GM12874 (cell line): ENCODE results near the gene SMARCE1.

ENCODE experiments used
- TF ChIP-seq, protein P1 (sequence below): IDR thresholded peaks from 2 replicates; pipeline ENCODE4 v1.5.1; 2011; ENCODE audit warnings: low read depth, mild to moderate bottlenecking, control low read depth, low read length, moderate library complexity; ENCODE audit not compliant: insufficient read depth

SMARCE1 gene

DNA sequence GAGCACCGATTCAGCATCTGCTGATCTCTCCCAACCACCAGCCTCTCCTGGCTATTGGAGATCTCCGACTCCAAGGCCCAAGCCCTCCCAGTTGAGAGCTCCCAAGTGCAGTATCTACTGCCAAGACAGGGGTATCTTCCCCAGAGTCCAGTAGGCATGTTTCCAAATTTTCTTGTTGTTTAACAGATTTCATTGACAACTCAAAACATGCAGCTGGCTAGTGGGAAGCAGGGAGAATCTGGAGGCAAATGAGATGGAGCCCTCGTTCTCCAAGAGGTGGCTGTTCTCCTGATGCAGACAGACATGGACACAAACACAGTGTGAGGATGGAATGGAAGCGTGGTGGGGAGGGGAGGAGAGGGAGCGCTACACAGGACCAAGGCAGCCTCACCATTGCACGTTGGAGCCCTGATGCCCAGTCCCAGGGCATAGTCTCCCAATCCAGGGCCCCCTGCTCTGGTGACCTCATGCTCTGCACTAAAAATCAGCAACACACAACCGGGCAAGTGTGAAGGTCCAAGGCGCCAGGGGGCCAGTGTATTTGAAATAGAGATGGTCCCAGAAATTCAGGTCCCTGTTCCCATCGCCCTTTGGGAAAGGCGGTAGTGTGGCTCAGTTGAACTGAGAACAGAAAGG lies 31.7 kb downstream of the SMARCE1 start:
- TF ChIP-seq, protein P1, sequence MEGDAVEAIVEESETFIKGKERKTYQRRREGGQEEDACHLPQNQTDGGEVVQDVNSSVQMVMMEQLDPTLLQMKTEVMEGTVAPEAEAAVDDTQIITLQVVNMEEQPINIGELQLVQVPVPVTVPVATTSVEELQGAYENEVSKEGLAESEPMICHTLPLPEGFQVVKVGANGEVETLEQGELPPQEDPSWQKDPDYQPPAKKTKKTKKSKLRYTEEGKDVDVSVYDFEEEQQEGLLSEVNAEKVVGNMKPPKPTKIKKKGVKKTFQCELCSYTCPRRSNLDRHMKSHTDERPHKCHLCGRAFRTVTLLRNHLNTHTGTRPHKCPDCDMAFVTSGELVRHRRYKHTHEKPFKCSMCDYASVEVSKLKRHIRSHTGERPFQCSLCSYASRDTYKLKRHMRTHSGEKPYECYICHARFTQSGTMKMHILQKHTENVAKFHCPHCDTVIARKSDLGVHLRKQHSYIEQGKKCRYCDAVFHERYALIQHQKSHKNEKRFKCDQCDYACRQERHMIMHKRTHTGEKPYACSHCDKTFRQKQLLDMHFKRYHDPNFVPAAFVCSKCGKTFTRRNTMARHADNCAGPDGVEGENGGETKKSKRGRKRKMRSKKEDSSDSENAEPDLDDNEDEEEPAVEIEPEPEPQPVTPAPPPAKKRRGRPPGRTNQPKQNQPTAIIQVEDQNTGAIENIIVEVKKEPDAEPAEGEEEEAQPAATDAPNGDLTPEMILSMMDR, result no peak

DNA sequence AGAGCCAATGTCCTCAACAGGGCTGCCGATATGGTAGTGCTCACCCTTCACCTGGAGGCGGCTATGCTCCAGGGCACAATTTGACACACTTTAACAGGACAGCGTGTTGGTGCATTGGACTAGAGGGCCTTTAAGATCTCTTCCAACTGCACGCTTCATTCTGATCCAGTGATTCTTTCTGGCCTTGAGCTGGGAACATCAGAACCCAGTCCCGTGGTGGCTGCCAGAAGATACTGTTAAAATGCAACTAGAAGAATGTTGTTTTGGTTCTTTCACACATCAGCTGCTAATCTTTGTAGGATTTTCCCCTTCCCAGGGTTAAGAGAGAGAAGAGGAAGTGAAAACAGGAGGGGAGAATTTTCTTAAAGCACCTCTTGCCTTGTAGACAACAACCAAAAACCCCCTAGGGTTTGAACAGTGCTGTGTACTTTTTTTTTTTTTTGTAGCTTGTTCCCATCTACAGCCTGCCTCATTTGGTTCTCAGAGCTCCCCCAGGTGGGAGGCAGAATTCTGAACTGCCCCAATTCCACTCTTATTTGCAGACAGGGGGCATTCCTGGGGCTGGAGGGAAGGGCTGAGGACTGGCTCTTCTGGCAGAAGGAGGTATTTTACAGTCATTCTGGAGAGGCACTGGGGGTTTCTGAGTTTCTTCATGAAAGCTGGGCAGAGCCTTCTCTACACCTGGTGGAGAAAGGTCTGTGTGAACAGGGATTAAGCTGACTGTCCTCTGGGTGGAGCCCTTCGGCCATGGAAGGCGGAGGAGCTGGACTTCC lies 32.4 kb downstream of the SMARCE1 start:
- TF ChIP-seq, protein P1, result peak; percentile 58

DNA sequence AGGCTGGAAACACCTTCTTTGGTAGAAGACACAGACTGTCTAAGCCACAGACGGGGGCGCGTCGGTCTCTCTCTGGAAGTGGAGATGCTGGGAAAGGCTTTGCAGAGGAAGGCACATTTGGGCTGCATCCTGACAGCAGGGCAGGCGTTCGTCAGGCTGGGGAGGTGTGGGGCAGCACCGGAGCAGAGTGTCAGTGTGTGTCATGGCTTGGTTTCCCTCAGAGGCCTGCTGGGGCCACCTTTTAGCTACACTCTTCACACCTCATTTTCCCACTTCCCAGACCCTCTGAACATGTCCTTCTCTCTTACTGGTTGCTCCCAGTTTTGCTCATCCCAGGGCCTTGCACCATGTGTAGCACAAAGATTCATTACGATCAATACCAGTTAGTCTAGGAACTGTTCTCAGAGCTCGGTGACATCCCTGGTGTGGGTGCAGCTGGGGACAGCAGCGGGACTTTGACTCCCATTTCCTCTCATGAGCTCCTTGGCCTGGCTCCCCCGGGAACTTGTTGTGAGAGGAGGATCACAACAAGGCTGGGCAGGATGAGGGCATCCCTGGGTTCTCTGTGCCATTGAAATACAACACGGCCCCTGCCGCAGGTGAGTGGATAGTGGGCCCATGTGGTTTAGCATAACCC lies 33.1 kb downstream of the SMARCE1 start:
- TF ChIP-seq, protein P1, result no peak

DNA sequence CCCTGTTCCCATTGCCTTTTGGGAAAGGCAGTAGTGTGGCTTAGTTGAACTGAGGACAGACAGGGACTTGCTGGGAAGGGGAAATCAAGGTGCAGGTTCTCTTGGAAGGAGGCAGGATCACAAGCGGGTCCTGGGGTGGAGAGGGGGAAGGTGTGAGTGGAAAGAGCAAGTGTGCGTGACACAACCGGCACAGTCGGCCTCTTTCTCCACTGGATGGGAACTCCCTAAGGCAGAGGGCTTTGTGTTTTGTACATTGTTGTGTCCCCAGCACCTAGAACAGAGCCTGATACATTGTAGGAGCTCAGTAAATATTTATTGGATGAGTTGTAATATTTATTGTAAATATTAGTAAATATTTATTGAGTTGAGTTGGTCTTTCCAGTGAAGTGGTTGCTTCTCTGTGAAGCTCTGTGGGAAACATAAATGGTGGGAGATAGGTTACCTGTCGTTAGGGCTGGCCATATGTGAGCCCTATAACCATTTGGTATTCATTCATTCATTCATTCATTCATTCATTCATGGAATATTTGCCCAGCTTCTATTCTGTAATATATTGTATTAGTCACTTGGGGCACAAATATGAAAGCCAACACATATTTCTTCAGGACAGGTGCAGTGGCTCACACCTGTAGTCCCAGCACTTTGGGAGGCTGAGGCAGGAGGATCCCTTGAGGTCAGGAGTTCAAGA lies 34.0 kb downstream of the SMARCE1 start:
- TF ChIP-seq, protein P1, result no peak

DNA sequence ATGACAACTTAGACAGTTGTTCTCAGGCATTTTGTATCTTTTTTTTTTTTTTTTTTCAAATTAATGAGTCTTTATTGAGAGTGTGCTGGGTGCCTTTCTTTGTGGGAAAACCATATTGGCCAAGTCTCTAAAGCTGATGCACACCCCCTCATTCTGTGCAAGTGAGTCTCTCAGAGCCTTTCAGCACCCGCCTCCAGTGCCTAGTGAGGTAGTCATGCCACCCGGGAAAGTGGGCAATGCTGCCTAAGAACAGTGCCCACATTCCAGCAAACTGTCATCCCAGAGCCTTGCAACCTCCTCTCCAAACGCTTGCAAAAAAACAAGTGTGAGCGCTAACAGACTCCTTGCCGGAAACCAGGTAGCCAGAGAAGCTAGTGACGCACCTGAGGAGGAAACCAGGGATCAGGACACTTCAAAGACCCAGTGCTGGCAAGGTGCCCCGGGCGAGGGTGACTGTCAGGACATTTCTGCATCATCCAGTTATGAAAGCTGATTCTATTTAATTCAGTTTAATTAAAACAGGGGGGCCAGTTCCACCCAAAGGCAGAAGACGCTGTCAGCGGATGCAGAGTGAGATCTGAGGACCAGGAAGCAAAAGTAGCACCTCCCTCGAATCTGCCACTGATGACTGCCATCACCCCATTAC lies 34.9 kb downstream of the SMARCE1 start:
- TF ChIP-seq, protein P1, result no peak

DNA sequence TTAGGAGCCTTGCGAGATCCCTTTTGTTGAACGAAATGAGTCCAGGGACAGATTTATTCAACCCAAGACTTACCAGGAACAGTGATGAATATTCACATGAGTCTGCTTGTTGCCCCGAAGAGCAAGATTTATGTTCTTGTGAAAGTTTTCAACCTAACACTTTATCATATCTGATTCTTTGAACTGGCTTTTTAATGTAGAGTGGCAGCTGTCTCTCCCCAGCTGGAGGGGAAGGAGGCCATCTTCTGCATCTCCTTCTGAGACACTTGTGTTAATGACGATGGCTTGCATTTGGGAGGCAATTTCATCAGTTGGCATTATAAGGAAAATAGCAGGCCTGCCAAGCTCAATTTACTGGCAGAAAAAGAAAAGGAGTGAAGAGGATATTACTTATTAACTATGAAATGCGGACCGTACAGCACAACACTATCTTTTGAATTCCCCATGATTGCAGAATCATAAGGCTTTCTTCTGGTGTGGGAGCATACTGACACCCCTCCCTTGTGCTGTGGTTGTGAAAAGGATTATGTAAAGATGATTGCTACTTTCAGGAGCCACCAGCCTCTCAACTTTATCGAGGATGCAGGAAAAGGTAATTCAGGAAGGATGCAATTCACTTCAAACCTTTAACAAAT lies 35.7 kb downstream of the SMARCE1 start:
- TF ChIP-seq, protein P1, result no peak

DNA sequence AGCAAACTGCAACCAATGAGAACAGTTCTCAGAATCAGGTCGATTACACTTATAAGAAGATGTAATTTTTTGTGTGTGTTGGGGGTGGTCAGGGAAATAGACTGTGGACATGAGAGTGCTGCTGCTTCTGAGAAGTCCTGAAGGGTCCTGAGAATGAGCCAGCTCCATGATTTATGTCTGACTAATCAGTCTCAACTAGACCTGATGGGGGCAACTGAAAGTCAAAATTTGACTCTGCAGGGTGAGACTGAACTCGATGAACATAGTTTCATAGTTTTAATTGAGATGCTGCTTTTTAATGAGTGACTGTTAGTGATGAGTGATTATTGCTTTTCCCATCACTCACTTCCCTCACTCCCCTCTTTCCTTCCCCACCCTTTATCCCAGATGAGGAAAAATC lies 37.3 kb downstream of the SMARCE1 start:
- TF ChIP-seq, protein P1, result no peak
